H1 (cell line): ENCODE results near the gene GJA5. TPM values are rescaled to one million over a fixed set of nuclear protein-coding genes. Genes with fewer than 3 reads are reported as not detected.

Experiments
- CBX5 ChIP-seq: fragments of 300-800, 300-1000 bp; sonication (generic); IDR thresholded peaks from 2 replicates; pipeline ENCODE4 v1.7.1; 2016; ENCODE audit warnings: antibody characterized with exemption, low read length, low read depth
- CEBPB ChIP-seq: IDR thresholded peaks from 2 replicates; pipeline ENCODE4 v1.6.1; 2012; ENCODE audit warnings: low read depth, low read length
- CHD1 ChIP-seq: IDR thresholded peaks from 2 replicates; pipeline ENCODE4 v1.6.1; 2012; ENCODE audit warnings: low read depth, low read length, improper control_type of control experiment
- GTF2F1 ChIP-seq: IDR thresholded peaks from 2 replicates; pipeline ENCODE4 v1.6.1; 2012; ENCODE audit warnings: low read depth, low read length, improper control_type of control experiment, borderline replicate concordance
- MAX ChIP-seq: IDR thresholded peaks from 2 replicates; pipeline ENCODE4 v1.6.1; 2012; ENCODE audit warnings: inconsistent platforms
- NANOG ChIP-seq: IDR thresholded peaks from 2 replicates; pipeline ENCODE4 v1.6.1; 2011; ENCODE audit warnings: low read length, low read depth, mild to moderate bottlenecking, inconsistent platforms; ENCODE audit not compliant: insufficient read depth, poor library complexity, severe bottlenecking
- RAD21 ChIP-seq, 2 experiments: IDR thresholded peaks in 1 of 2; conservative IDR thresholded peaks in 1 of 2; 2 replicates each; pipeline ENCODE4 v1.6.1; 2011; ENCODE audit warnings: low read depth in 2 of 2, low read length in 2 of 2, improper control_type of control experiment in 1 of 2, inconsistent platforms in 1 of 2, mild to moderate bottlenecking in 1 of 2, moderate library complexity in 1 of 2
- SIX5 ChIP-seq: IDR thresholded peaks from 2 replicates; pipeline ENCODE4 v1.6.1; 2011; ENCODE audit warnings: mild to moderate bottlenecking, low read depth, low read length
- SUZ12 ChIP-seq: fragments of 200-600 bp; sonication (generic); IDR thresholded peaks from 2 replicates; pipeline ENCODE4 v1.6.1; 2012; ENCODE audit warnings: mild to moderate bottlenecking, inconsistent platforms, low read length, moderate library complexity, mixed read lengths
- polyA plus RNA-seq, 7 experiments: library from polyadenylated mRNA; depleted of rRNA in 3 of 7; stranded (reverse) in 5 of 7; unstranded in 2 of 7; fragments of >200 nt in 5 of 7; fragments of 200-250 nt in 2 of 7; gene quantifications; 1 replicate in 5 of 7; 2 replicates in 1 of 7; 4 replicates in 1 of 7; pipeline versions ENCODE4 v1.2.1 to v1.2.3, GENCODE V29; 2011 to 2013; ENCODE audit warnings: missing spikeins in 2 of 7, mixed read lengths in 2 of 7
- total RNA-seq: library from RNA; stranded (reverse); fragmentation: NEBNext Ultra II Directional; extraction: Animal tissue kit (Norgen Biotek cat#: 25700); gene quantifications from 2 replicates; pipeline ENCODE4 v1.2.1, GENCODE V29; 2021

Gene GJA5
- total and polyA plus RNA-seq, 2 of the 8 experiments (the other 6 are each of a cell fraction or from before 2014, with no cell fraction given) = 1.2 to 2.7 TPM

- TF ChIP-seq RAD21 (IDR thresholded peaks at IDR 0.05 in 1 of 2, conservative IDR thresholded peaks at IDR 0.05 in 1 of 2; ENCODE audit: low read depth in 2 of 2, low read length in 2 of 2) (no peak), GTF2F1 (no peak), MAX (no peak), SIX5 (no peak), CEBPB (no peak), NANOG (no peak), CBX5 (no peak), SUZ12 (no peak), CHD1 (no peak)
Measured at GRCh38 chr1:147748676-147749350, 11.6 kb downstream of the GJA5 start (continued).
